ENCODE measurements around the gene PDE3B.
"Not testable (repeated sequence)": the region's sequence is repeated elsewhere in the genome, so short reads cannot be mapped to it uniquely, and the experiment has no call there.

PDE3B gene

DNA sequence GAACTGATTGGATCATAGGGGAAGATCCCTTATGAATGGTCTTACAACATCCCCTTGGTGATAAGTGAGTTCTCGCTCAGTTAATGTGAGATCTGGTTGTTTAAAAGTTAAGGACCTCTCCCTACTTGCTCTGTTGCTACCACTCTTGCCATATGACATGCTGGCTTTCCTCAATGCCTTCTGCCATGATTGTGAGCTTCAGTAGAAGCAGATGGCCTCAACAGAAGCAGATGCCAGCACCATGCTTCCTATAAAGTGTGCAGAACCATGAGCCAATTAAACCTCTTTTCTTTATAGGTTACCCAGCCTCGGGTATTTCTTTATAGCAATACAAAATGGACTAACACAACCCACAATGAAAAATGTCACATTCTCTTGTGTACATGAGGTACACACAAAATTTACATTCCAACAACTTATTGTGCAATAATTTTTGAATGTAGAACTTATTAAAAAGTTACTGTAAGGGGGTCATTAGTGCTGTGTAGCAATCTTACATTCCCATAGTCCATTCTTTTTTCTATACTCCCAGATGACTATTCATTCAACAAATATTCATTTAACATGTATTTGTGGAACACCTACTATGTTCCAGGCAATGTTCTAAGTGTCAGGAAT is 238.1 kb downstream of the PDE3B start:
- Histone ChIP-seq H3K4me3 (ENCODE audit: low read depth, low read length) (no peak overlapping the region), H3K4me1 (no peaks in the 10 kb centered on the region), H3K9me3 (no peaks in the 10 kb centered on the region), H3K36me3 (no peaks in the 10 kb centered on the region), H3K27me3 (no peaks in the 10 kb centered on the region)
- TF ChIP-seq, protein P1, sequence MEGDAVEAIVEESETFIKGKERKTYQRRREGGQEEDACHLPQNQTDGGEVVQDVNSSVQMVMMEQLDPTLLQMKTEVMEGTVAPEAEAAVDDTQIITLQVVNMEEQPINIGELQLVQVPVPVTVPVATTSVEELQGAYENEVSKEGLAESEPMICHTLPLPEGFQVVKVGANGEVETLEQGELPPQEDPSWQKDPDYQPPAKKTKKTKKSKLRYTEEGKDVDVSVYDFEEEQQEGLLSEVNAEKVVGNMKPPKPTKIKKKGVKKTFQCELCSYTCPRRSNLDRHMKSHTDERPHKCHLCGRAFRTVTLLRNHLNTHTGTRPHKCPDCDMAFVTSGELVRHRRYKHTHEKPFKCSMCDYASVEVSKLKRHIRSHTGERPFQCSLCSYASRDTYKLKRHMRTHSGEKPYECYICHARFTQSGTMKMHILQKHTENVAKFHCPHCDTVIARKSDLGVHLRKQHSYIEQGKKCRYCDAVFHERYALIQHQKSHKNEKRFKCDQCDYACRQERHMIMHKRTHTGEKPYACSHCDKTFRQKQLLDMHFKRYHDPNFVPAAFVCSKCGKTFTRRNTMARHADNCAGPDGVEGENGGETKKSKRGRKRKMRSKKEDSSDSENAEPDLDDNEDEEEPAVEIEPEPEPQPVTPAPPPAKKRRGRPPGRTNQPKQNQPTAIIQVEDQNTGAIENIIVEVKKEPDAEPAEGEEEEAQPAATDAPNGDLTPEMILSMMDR (IDR thresholded peaks at IDR 0.05; ENCODE audit: low read depth, low read length): no peak
- no peak for DNase-seq

DNA sequence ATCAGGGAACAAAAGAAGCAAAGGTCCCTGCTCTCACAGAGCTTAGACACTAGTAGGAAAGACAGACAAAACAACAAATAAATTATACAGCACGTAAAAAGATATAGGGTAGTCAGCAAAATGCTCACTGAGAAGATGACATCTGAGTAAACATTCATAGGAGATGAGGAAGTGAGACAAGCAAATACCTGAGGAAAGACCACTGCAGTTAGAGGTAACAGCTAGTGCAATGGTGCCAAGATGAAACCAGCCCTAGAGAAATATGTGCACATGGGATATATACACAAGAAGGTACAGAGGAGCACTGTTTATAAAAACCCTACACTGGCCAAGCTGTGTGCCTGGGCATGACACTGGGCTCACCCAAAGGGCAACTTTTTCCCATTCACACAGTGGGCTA is 238.6 kb downstream of the PDE3B start:
- H3K27me3 ChIP-seq: no peaks in the 10 kb centered on the region
- TF ChIP-seq, protein P1 (IDR thresholded peaks at IDR 0.05; ENCODE audit: low read depth, low read length): no peak
- H3K9me3 ChIP-seq: no peaks in the 10 kb centered on the region
- no peak overlapping the region for H3K4me3 ChIP-seq (ENCODE audit: low read depth, low read length)
- no peaks in the 10 kb centered on the region for H3K36me3 ChIP-seq
- no peaks in the 10 kb centered on the region for H3K4me1 ChIP-seq
- DNase-seq: no peak

DNA sequence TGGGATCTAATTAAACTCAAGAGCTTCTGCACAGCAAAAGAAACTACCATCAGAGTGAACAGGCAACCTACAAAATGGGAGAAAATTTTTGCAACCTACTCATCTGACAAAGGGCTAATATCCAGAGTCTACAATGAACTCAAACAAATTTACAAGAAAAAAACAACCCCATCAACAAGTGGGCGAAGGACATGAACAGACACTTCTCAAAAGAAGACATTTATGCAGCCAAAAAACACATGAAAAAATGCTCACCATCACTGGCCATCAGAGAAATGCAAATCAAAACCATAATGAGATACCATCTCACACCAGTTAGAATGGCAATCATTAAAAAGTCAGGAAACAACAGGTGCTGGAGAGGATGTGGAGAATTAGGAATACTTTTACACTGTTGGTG is 240.1 kb downstream of the PDE3B start:
- not testable (repeated sequence) for H3K4me3 ChIP-seq (ENCODE audit: low read depth, low read length)

DNA sequence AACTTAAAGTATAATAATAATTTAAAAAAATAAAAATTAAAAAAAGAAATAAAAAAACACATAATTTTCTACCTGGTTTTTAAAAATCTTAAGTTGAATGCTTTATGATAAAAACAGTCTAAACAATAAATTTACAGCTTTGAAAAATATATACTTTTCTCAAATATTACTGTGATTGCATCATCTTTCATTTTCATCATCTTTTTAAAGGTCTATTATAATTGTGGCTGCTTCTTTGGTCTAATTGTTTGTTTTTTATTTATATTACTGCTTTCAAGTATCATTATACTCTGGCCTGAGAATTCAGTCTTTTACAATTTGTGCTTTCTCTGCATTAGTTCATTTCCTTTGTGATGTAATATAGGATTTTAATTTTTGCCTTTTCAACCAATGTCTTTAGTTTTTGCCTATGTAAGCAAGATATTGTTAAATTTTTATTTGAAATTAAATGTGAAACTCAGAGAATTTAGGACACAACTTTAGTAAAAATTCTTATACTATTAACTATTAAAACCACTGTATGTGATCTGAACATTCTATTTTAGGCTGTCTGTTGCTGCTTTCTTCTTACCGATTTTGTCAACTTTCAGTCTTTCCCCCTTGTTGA is 241.2 kb downstream of the PDE3B start:
- TF ChIP-seq, protein P1 (IDR thresholded peaks at IDR 0.05; ENCODE audit: low read depth, low read length): no peak
- Histone ChIP-seq H3K27me3 (no peaks in the 10 kb centered on the region), H3K9me3 (no peaks in the 10 kb centered on the region), H3K4me3 (ENCODE audit: low read depth, low read length) (no peak overlapping the region), H3K36me3 (no peaks in the 10 kb centered on the region), H3K4me1 (no peaks in the 10 kb centered on the region)
- DNase-seq: no peak

More for the DNA sequence above, 240.1 kb downstream of the PDE3B start:
- not testable (repeated sequence) for DNase-seq, H3K27me3 ChIP-seq, H3K4me1 ChIP-seq, H3K36me3 ChIP-seq, H3K9me3 ChIP-seq

DNA sequence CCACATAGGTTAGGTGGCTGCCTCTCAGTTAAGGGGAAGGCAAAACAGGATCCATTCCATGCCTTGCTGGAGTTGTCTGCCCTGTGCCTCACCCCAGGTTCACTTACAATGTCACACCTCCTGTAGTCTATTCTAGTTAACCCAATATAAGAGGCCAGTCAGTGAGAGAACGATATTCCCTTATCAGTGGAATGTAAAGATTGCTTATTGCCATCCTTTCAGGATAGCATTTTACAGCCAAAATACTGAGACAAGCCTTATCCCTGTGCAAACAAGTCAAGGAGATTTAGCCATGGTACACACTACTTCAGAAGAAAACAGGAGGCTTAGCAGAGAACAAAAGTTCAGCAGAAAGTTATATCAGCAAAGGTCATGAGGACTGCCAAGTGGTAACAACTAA is 242.9 kb downstream of the PDE3B start:
- no peak overlapping the region for H3K4me3 ChIP-seq (ENCODE audit: low read depth, low read length)
- no peaks in the 10 kb centered on the region for H3K27me3 ChIP-seq
- no peaks in the 10 kb centered on the region for H3K36me3 ChIP-seq
- H3K4me1 ChIP-seq: no peaks in the 10 kb centered on the region
- DNase-seq: no peak
- TF ChIP-seq, protein P1 (IDR thresholded peaks at IDR 0.05; ENCODE audit: low read depth, low read length): no peak
- H3K9me3 ChIP-seq: no peaks in the 10 kb centered on the region

DNA sequence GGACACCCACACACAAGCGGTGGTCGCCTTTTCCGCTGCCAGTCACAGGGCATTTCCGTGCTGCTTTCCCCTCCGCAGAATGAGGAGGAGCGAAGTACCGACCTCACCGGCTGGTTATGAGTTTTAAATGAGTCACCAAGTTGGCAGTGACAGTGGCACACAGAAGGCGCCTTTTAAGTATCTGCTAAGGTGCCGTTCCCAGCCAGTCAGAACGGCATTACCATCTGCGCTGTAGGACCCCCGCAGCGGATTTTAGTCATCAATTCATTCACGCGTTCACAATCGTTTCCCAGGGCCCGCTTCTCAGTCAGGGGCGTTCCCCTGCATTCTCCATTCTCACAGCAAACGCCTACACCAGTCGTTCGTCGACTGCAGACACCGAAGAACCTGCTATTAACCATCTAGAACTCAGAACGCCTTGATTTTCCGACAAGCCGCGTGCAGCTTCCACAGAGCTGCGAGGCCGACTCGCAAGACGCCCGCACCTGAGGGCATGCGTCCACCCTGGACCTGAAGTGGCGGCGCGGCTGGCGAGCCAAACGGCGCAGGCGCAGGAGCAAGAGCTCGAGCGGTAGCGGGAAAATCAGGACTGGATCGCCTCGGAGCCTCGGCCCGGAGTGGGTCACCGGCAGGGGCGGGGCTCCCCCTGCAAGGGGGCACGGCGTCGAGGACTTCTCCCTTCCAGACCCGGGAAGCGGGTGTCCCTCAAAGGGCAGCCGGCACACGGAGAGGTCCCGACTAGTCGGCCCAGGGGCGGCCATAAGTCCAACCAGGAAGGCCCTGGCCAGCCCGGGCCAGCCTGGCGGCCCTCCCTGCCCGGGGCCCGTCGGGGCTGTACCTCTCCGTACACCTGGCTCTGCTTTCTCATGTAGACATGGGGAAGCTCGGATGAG is 247.8 kb downstream of the PDE3B start:
- Histone ChIP-seq H3K4me3 (ENCODE audit: low read depth, low read length) (peak overlapping the region; percentile 71), H3K27me3 (no peaks in the 10 kb centered on the region), H3K9me3 (no peaks in the 10 kb centered on the region), H3K36me3 (no peaks in the 10 kb centered on the region), H3K4me1 (no peaks in the 10 kb centered on the region)
- TF ChIP-seq, protein P1 (IDR thresholded peaks at IDR 0.05; ENCODE audit: low read depth, low read length): no peak
- DNase-seq: peak; percentile 79

All from BE2C (cell line).